ENCODE measurements around the gene GPRC5B.

Gene GPRC5B

DNA sequence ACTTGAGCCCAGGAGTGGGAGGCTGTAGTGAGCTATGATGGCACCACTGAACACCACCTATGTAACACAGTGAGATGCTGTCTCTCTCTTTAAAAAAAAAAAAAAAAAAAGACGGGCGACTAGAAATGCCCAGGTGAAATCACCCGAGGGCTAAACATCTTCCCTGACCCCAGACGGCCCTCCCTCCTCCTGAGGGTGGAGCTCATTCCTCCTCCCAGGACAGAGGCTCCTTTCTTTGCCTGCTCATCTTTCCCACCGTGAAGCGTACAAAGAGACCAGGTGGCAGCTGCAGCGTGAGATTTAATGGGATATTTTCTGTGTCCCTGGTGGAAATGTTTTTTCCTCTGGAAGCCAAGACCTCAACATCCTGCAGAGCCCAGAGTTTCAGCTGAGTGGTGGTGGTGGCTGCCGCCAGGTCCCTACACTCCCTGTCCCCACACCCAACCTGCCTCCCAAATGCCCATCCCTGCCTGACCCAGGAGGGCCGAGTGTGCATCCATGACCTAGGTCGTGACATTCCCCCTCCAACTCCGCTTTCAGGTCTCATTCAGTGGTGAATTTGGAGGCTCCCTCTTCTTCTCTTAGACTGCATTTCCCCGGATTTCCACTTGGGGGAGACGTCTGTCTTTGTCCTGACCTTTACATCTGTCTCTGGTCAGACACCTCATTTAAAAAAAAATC is 14.4 kb upstream of the GPRC5B start:
- no peak for DNase-seq (ENCODE audit: low read depth in 2 of 2, low spot score in 1 of 2)

GRCh38 chr16:19898166-19898565 is 13.5 kb upstream of the GPRC5B start:
- DNase-seq (ENCODE audit: low read depth in 2 of 2, low spot score in 1 of 2), result no peak

DNA sequence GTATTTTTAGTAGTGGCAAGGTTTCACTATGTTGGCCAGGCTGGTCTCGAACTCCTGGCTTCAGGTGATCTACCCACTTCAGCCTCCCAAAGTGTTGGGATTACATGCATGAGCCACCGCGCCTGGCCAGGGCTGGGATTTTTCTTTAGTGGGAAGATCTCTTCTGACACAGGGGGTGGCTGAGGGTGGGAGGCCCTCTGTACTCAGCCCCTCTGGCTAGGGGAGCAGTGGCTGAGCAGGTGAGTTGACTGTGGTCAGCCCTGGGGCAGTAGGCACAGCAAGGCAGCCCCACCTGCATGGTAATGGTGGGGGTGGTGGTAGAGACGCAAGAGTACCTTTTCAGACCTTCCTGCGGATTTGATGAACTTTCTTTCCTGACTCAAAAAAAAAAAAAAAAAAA is 12.3 kb upstream of the GPRC5B start:
- no peak for DNase-seq (ENCODE audit: low read depth in 2 of 2, low spot score in 1 of 2)

DNA sequence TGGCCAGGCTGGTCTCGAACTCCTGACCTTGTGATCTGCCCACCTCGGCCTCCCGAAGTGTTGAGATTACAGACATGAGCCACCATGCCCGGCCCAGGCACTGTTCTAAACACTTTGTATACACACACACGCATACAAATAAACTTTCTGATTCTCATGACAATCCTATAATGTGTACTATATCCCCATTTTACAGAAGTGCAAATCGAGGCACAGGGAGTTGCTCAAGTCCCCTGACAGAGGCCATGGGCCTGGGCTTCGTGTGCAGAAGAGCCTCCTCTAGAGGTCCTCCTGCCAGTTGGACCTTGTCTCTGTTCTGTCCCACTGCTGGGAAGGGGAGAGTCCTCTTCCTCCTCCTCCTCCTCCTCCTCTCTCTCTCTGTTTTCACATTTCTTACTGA is 9.9 kb upstream of the GPRC5B start:
- no peak for DNase-seq (ENCODE audit: low read depth in 2 of 2, low spot score in 1 of 2)

GRCh38 chr16:19892902-19893301 is 8.3 kb upstream of the GPRC5B start:
- DNase-seq (ENCODE audit: low read depth in 2 of 2, low spot score in 1 of 2), result no peak

DNA sequence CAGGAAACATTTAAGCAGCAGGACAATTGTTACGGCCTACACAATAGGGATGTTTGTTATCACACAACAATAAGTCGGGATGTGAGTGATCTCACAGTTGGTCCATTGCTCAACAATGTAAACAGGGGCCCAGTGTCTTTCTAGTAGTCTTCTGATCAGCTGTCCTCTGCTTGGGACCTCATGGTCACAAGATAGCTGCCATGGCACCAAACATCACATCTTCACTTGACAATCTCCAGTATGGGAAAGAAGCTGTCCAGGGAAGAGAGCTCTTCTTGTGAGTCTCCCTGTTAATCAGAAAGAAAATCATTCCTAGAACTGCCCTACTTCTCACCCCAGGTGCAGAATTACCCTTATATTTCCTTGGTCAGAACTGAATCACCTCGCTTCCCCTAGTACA is 6.3 kb upstream of the GPRC5B start:
- DNase-seq (ENCODE audit: low read depth in 2 of 2, low spot score in 1 of 2), result no peak

- no peak for DNase-seq (ENCODE audit: low read depth in 2 of 2, low spot score in 1 of 2)
Measured at GRCh38 chr16:19888834-19889233, 4.2 kb upstream of the GPRC5B start.

DNA sequence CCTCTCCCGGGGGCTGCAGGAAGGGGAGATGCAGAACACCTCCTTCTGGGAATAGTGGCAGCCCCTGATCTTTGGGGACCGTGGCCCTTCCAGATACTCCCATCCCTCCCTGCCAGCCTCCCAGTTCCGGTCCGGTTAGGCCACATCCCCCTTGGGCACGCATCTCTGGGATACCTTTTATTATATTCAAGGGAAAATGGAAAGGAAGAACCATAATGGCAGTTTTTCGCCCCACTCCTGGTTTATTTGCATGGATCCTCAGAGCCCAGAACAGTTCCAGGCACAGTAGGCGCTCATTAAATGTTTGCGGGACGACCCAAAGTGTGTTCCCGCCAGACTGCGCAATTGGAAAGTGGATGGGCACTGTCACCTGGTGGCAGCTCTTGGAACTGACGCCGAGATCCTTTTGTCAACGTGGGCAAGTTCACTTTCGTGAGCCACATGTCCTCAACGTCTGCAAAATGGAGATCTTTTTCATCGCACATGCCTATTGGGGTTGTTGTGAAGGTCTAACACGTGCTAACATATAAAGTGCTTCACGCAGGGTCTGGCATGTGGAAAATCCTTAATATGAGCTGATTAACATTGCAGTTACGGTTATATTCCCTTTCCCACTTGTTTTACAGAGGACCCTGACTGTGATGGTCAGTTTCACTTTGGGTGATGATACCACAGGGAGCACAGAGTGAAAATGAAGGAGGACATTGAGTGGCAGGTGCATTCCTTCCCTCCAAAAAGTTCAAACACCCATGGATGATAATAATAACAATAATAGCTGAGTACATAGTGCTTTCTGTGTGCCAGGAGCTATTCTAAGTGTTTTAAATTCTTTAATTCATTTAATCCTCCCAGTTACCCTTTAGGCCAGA is 1.7 kb upstream of the GPRC5B start:
- peak; percentile 37 to 55 for DNase-seq (ENCODE audit: low read depth in 2 of 2, low spot score in 1 of 2)

GRCh38 chr16:19885451-19886072 is 914 bp upstream of the GPRC5B start:
- DNase-seq (ENCODE audit: low read depth in 2 of 2, low spot score in 1 of 2), result no peak

GRCh38 chr16:19883966-19884485 is 622 bp downstream of the GPRC5B start:
- DNase-seq (ENCODE audit: low read depth in 2 of 2, low spot score in 1 of 2), result no peak

DNA sequence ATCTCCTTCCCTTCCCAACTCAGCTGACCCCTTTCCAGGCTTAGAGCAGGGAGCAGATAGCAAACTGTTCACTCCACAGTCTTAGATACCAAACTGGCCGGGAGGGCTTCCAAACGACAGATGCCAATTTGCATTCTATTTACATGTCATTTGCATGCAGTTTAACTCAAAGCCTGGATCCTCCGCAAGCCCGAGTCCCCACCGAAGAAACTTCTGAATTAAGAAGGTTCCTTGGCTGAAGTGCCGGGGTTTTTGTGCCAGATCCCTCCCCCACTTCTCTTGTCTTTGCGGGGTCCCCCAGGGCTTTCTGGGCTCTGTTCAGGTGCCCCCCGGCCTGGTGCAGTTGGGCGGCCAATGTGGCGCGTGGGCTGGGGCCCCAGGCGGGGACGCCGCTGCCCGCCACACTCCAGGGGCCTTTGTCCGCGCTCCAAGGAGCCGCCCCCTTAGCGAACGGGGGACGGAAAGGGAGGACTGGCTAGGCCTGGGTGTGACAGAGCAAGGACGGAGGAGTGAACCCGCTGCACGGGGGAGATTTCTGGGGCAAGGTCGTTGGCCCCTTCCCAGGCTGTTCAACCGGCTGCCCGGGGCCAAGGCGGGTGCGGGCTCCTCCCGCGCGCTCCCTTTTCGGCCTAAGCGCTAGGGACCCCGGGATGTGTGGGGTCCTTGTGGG is 1.2 kb downstream of the GPRC5B start:
- DNase-seq (ENCODE audit: low read depth in 2 of 2, low spot score in 1 of 2), result no peak

GRCh38 chr16:19882646-19883045 is 2.0 kb downstream of the GPRC5B start:
- DNase-seq (ENCODE audit: low read depth in 2 of 2, low spot score in 1 of 2), result no peak

- DNase-seq (ENCODE audit: low read depth in 2 of 2, low spot score in 1 of 2), result no peak
Measured at GRCh38 chr16:19882186-19882585, 2.5 kb downstream of the GPRC5B start.

- no peak for DNase-seq (ENCODE audit: low read depth in 2 of 2, low spot score in 1 of 2)
Measured at GRCh38 chr16:19881783-19882182, 2.9 kb downstream of the GPRC5B start.

- no peak for DNase-seq (ENCODE audit: low read depth in 2 of 2, low spot score in 1 of 2)
Measured at GRCh38 chr16:19881028-19881427, 3.6 kb downstream of the GPRC5B start.

DNA sequence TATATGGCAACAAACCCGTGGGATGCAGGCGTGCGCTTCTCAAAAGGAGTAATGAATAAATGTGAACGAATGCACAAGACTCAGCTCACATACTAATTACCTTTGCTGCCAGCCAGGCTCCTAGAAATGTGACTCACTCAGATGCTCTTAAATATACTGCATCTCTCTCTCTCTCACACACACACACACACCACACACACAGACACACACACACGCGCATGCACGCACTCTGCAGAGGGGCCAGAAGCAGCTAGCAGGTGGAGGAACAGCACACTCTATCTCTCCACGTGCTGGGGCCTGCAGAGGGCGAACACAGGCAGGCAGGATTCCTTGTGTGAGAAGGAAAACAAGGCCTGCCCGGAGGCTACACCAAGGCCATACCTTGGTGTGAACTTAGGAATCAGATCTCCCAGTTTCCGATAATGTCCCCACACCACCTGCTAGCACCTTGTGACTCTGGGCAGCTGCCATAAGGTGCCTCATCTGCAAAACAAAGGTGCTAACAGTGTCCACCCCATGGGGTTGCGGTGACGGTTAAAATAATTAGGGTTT is 5.3 kb downstream of the GPRC5B start:
- DNase-seq (ENCODE audit: low read depth in 2 of 2, low spot score in 1 of 2), result no peak

- no peak for DNase-seq (ENCODE audit: low read depth in 2 of 2, low spot score in 1 of 2)
Measured at GRCh38 chr16:19878757-19879156, 5.9 kb downstream of the GPRC5B start.

DNA sequence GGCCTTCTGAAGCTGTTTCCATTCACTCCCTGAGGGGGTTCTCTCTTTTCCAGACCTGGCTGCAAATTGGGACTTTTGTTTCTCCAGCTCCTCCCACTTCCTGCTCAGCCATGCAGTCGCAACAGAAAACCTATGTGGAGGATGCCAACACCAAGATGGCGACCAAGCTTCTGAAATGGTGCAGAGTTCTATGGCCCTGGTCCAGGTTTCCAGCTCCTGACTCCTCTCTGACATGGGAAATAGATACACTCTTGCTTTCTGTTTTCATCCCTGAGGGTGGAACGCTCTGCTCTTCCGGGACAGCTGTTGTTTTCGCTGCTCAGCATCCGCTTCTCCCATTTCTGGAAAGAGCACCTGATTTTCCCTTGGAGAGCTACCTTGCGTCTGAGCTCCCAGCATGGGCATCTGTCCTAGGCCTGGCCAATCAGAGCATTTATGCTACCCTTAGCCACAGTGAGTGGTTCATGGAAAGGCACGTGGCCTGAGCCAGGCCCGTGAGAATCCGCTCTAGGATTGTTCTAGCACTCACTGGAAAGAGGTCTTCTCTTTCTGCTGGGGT is 8.1 kb downstream of the GPRC5B start:
- no peak for DNase-seq (ENCODE audit: low read depth in 2 of 2, low spot score in 1 of 2)

GRCh38 chr16:19875900-19876299 is 8.7 kb downstream of the GPRC5B start:
- no peak for DNase-seq (ENCODE audit: low read depth in 2 of 2, low spot score in 1 of 2)

DNA sequence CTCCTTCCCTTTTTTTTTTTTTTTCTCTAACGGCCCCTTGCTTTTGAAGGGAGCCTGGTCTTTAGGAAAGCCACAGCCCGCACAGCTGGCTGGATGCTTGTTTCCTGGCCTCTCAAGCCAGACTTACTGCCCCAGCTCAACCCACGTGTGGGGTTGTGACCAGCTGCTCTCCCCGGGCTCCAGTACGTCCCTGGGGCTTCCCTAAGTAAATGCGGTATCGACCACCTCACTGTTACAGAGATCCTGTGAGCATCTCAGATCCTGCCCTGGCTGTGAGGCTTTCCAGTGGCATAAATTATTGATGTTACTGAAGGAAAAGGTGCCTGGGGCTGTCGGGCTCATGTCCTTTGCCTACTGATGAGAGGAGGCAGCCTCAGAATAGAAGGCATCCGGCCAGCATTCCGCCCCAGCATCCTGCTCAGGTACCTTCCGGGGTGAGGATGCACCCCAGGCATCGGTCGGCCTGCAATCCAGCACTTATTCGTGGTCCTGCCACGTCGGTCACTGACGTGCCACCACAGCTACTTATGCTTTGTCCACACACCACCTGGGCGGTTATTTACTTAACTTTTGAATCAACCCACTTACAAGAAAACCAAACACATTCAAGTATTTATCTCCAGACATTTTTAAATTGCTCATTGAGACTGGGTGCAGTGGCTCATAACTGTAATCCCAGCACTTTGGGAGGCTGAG is 9.6 kb downstream of the GPRC5B start:
- no peak for DNase-seq (ENCODE audit: low read depth in 2 of 2, low spot score in 1 of 2)
